Measurements from ENCODE around the gene DPM3. TPM values are rescaled to one million over a fixed set of nuclear protein-coding genes. Genes with fewer than 3 reads are reported as not detected.

The DPM3 gene
- total and polyA plus RNA-seq, 2 of the 4 experiments (the other 2 are of a cell fraction) = 29.0 to 129 TPM

Small RNA genes within 50 kb of the gene (microRNA-seq; reads per million reads assigned to microRNA genes)
- gene HMGN2P18 (ENCODE audit: insufficient read depth, insufficient read length) (not detected), gene RF00019 (ENCODE audit: insufficient read depth, insufficient read length) (not detected)

Small RNA genes within 50 kb of the gene (small RNA-seq; reads per million reads assigned to genes)
- 0 reads per million in 5 experiments for gene HMGN2P18
- gene RF00019 = 0 reads per million in 5 experiments

Other genes starting within 250 kb of the DPM3 start
- 7.2 and 9.0 TPM in 2 replicates for gene PMVK, start 203.8 kb downstream of the DPM3 start, total RNA-seq (2012; rRNA removed)
- 28.1 and 31.8 TPM in 2 replicates for gene PMVK, start 203.8 kb downstream of the DPM3 start, polyA plus RNA-seq (2012; rRNA removed)
- 24.2 and 28.3 TPM in 2 replicates for gene PBXIP1, start 184.4 kb downstream of the DPM3 start, total RNA-seq (2012; rRNA removed)
- 40.5 and 44.2 TPM in 2 replicates for gene PBXIP1, start 184.4 kb downstream of the DPM3 start, polyA plus RNA-seq (2012; rRNA removed)
- gene PYGO2, start 178.7 kb downstream of the DPM3 start, total RNA-seq (2012; rRNA removed) = 5.3 and 5.4 TPM in 2 replicates
- 12.3 and 14.8 TPM in 2 replicates for gene PYGO2, start 178.7 kb downstream of the DPM3 start, polyA plus RNA-seq (2012; rRNA removed)
- gene SHC1, start 169.8 kb downstream of the DPM3 start, total RNA-seq (2012; rRNA removed) = 291 and 355 TPM in 2 replicates
- gene SHC1, start 169.8 kb downstream of the DPM3 start, polyA plus RNA-seq (2012; rRNA removed) = 337 and 352 TPM in 2 replicates
- gene CKS1B, start 165.8 kb downstream of the DPM3 start, total RNA-seq (2012; rRNA removed) = 129 and 140 TPM in 2 replicates
- 195 and 272 TPM in 2 replicates for gene CKS1B, start 165.8 kb downstream of the DPM3 start, polyA plus RNA-seq (2012; rRNA removed)
- gene FLAD1, start 157.2 kb downstream of the DPM3 start, total RNA-seq (2012; rRNA removed) = 19.7 and 26.3 TPM in 2 replicates
- 37.3 and 39.9 TPM in 2 replicates for gene FLAD1, start 157.2 kb downstream of the DPM3 start, polyA plus RNA-seq (2012; rRNA removed)
- gene LENEP, start 146.9 kb downstream of the DPM3 start, total RNA-seq (2012; rRNA removed) = not detected in 2 replicates
- not detected in 2 replicates for gene LENEP, start 146.9 kb downstream of the DPM3 start, polyA plus RNA-seq (2012; rRNA removed)
- gene ZBTB7B, start 137.7 kb downstream of the DPM3 start, total RNA-seq (2012; rRNA removed) = 7.2 and 7.7 TPM in 2 replicates
- 17.4 and 22.4 TPM in 2 replicates for gene ZBTB7B, start 137.7 kb downstream of the DPM3 start, polyA plus RNA-seq (2012; rRNA removed)
- not detected in 2 replicates for gene DCST2, start 106.8 kb downstream of the DPM3 start, total RNA-seq (2012; rRNA removed)
- 0.14 and 0.30 TPM in 2 replicates for gene DCST2, start 106.8 kb downstream of the DPM3 start, polyA plus RNA-seq (2012; rRNA removed)
- not detected in 2 replicates for gene DCST1, start 106.7 kb downstream of the DPM3 start, total RNA-seq (2012; rRNA removed)
- gene DCST1, start 106.7 kb downstream of the DPM3 start, polyA plus RNA-seq (2012; rRNA removed) = not detected in 2 replicates
- 25.6 and 29.7 TPM in 2 replicates for gene ADAM15, start 89.2 kb downstream of the DPM3 start, total RNA-seq (2012; rRNA removed)
- 52.4 and 65.6 TPM in 2 replicates for gene ADAM15, start 89.2 kb downstream of the DPM3 start, polyA plus RNA-seq (2012; rRNA removed)
- gene EFNA4, start 76.8 kb downstream of the DPM3 start, total RNA-seq (2012; rRNA removed) = 3.3 and 3.8 TPM in 2 replicates
- gene EFNA4, start 76.8 kb downstream of the DPM3 start, polyA plus RNA-seq (2012; rRNA removed) = 11.8 and 16.3 TPM in 2 replicates
- 0.56 and 0.72 TPM in 2 replicates for gene EFNA3, start 61.7 kb downstream of the DPM3 start, total RNA-seq (2012; rRNA removed)
- 1.6 TPM in 2 replicates for gene EFNA3, start 61.7 kb downstream of the DPM3 start, polyA plus RNA-seq (2012; rRNA removed)
- 0.28 and 0.90 TPM in 2 replicates for gene EFNA1, start 12.7 kb downstream of the DPM3 start, total RNA-seq (2012; rRNA removed)
- 1.4 and 1.6 TPM in 2 replicates for gene EFNA1, start 12.7 kb downstream of the DPM3 start, polyA plus RNA-seq (2012; rRNA removed)
- 20.6 and 21.1 TPM in 2 replicates for gene SLC50A1, start 4.7 kb downstream of the DPM3 start, total RNA-seq (2012; rRNA removed)
- gene SLC50A1, start 4.7 kb downstream of the DPM3 start, polyA plus RNA-seq (2012; rRNA removed) = 19.5 and 20.8 TPM in 2 replicates
- gene KRTCAP2, start 32.8 kb upstream of the DPM3 start, total RNA-seq (2012; rRNA removed) = 76.1 and 76.7 TPM in 2 replicates
- 189 and 232 TPM in 2 replicates for gene KRTCAP2, start 32.8 kb upstream of the DPM3 start, polyA plus RNA-seq (2012; rRNA removed)
- gene TRIM46, start 33.3 kb upstream of the DPM3 start, total RNA-seq (2012; rRNA removed) = 2.3 and 2.5 TPM in 2 replicates
- gene TRIM46, start 33.3 kb upstream of the DPM3 start, polyA plus RNA-seq (2012; rRNA removed) = 6.2 and 6.9 TPM in 2 replicates
- gene THBS3, start 67.4 kb upstream of the DPM3 start, total RNA-seq (2012; rRNA removed) = 13.1 and 15.1 TPM in 2 replicates
- 28.3 and 30.4 TPM in 2 replicates for gene THBS3, start 67.4 kb upstream of the DPM3 start, polyA plus RNA-seq (2012; rRNA removed)
- gene MTX1, start 68.2 kb upstream of the DPM3 start, total RNA-seq (2012; rRNA removed) = 51.4 and 67.2 TPM in 2 replicates
- gene MTX1, start 68.2 kb upstream of the DPM3 start, polyA plus RNA-seq (2012; rRNA removed) = 73.7 and 73.9 TPM in 2 replicates
- 1.4 TPM in 2 replicates for gene ENTREP3, start 115.0 kb upstream of the DPM3 start, total RNA-seq (2012; rRNA removed)
- 23.8 and 27.9 TPM in 2 replicates for gene ENTREP3, start 115.0 kb upstream of the DPM3 start, polyA plus RNA-seq (2012; rRNA removed)
- gene SCAMP3, start 121.8 kb upstream of the DPM3 start, total RNA-seq (2012; rRNA removed) = 29.2 and 30.5 TPM in 2 replicates
- gene SCAMP3, start 121.8 kb upstream of the DPM3 start, polyA plus RNA-seq (2012; rRNA removed) = 118 and 144 TPM in 2 replicates
- gene CLK2, start 133.0 kb upstream of the DPM3 start, total RNA-seq (2012; rRNA removed) = 19.2 and 19.7 TPM in 2 replicates
- 53.0 and 61.2 TPM in 2 replicates for gene CLK2, start 133.0 kb upstream of the DPM3 start, polyA plus RNA-seq (2012; rRNA removed)
- gene HCN3, start 136.9 kb upstream of the DPM3 start, total RNA-seq (2012; rRNA removed) = 0.36 and 0.83 TPM in 2 replicates
- 2.7 and 2.9 TPM in 2 replicates for gene HCN3, start 136.9 kb upstream of the DPM3 start, polyA plus RNA-seq (2012; rRNA removed)
- gene PKLR, start 160.9 kb upstream of the DPM3 start, total RNA-seq (2012; rRNA removed) = not detected in 2 replicates
- 0.03 TPM in 1 of 2 replicates, not detected in the other for gene PKLR, start 160.9 kb upstream of the DPM3 start, polyA plus RNA-seq (2012; rRNA removed)
- gene FDPS, start 168.3 kb upstream of the DPM3 start, total RNA-seq (2012; rRNA removed) = 176 and 191 TPM in 2 replicates
- gene FDPS, start 168.3 kb upstream of the DPM3 start, polyA plus RNA-seq (2012; rRNA removed) = 183 and 186 TPM in 2 replicates
- 4.1 and 4.2 TPM in 2 replicates for gene RUSC1, start 180.4 kb upstream of the DPM3 start, total RNA-seq (2012; rRNA removed)
- gene RUSC1, start 180.4 kb upstream of the DPM3 start, polyA plus RNA-seq (2012; rRNA removed) = 31.4 and 32.7 TPM in 2 replicates